Karpas-422 (cell line): ENCODE data around the gene TOP1. TPM values are rescaled to one million over a fixed set of nuclear protein-coding genes. Genes with fewer than 3 reads are reported as not detected.

Experiments
- DNase-seq: peaks from one replicate; pipeline ENCODE4 v3.0.0-alpha.2; 2015
- H2AFZ ChIP-seq: fragments of 200-600 bp; sonication (generic); 2 replicates; pipeline ENCODE4 v1.6.1; 2014; ENCODE audit warnings: antibody characterized with exemption, low read length, mixed read lengths
- H3K27ac ChIP-seq: fragments of 200-600 bp; sonication (generic); 2 replicates; pipeline ENCODE4 v1.5.1; 2014; ENCODE audit warnings: mild to moderate bottlenecking, low read length, moderate library complexity
- H3K27me3 ChIP-seq: fragments of 200-600 bp; sonication (generic); 2 replicates; pipeline ENCODE4 v1.6.1; 2014; ENCODE audit warnings: low read length, mixed read lengths
- H3K36me3 ChIP-seq: fragments of 200-600 bp; sonication (generic); 2 replicates; pipeline ENCODE4 v1.6.1; 2014; ENCODE audit warnings: low read length, mixed read lengths; ENCODE audit not compliant: insufficient read depth
- H3K4me1 ChIP-seq: fragments of 200-600 bp; sonication (generic); 2 replicates; pipeline ENCODE4 v1.6.1; 2014; ENCODE audit warnings: mild to moderate bottlenecking, low read length, mixed read lengths
- H3K4me2 ChIP-seq: fragments of 200-600 bp; sonication (generic); 2 replicates; pipeline ENCODE4 v1.6.1; 2014; ENCODE audit warnings: low read length, low read depth, mild to moderate bottlenecking; ENCODE audit not compliant: poor library complexity, severe bottlenecking
- H3K4me3 ChIP-seq: fragments of 200-600 bp; sonication (generic); 2 replicates; pipeline ENCODE4 v1.5.1; 2014; ENCODE audit warnings: mild to moderate bottlenecking, antibody characterized with exemption, low read length, mixed read lengths
- H3K79me2 ChIP-seq: fragments of 200-600 bp; sonication (generic); 2 replicates; pipeline ENCODE4 v1.6.1; 2014; ENCODE audit warnings: mild to moderate bottlenecking, low read length, mixed read lengths
- H3K9ac ChIP-seq: fragments of 200-600 bp; sonication (generic); 2 replicates; pipeline ENCODE4 v1.6.0; 2014; ENCODE audit warnings: low read length
- H3K9me2 ChIP-seq: fragments of 200-600 bp; sonication (generic), shearing (Covaris generic); replicated peaks from 2 replicates; pipeline ENCODE4 v1.6.0; 2014; ENCODE audit warnings: mild to moderate bottlenecking, low read length, moderate library complexity; ENCODE audit not compliant: insufficient read depth
- H3K9me3 ChIP-seq: fragments of 300-700, 200-600 bp; sonication (generic); 2 replicates; pipeline ENCODE4 v1.6.1; 2014; ENCODE audit warnings: low read length, mixed read lengths
- H4K20me1 ChIP-seq: fragments of 200-600 bp; sonication (generic); 2 replicates; pipeline ENCODE4 v1.6.1; 2014; ENCODE audit warnings: mild to moderate bottlenecking, antibody characterized with exemption, low read length, low read depth; ENCODE audit not compliant: insufficient read depth
- total RNA-seq: library from RNA; depleted of rRNA; stranded (reverse); fragments of >200 nt; shearing (Covaris generic); gene quantifications from 2 replicates; pipeline ENCODE4 v1.2.3, GENCODE V29; 2014; ENCODE audit warnings: low replicate concordance

The TOP1 gene
- total RNA-seq, 1 experiment from 2014 or later = 101 TPM

GRCh38 chr20:41151134-41151869 lies 122.7 kb downstream of the TOP1 start:
- H3K27ac ChIP-seq = no peak overlapping the region
- H3K4me3 ChIP-seq = no peak overlapping the region
- H3K9ac ChIP-seq = no peak overlapping the region
- H4K20me1 ChIP-seq = peaks cover 29% of the 10 kb centered on the region
- no peaks in the 10 kb centered on the region for H3K9me3 ChIP-seq
- no peaks in the 10 kb centered on the region for H3K36me3 ChIP-seq
- H3K4me2 ChIP-seq = no peak overlapping the region
- H3K4me1 ChIP-seq = peaks cover 7% of the 10 kb centered on the region
- peaks cover 98% of the 10 kb centered on the region for H3K79me2 ChIP-seq
- H3K9me2 ChIP-seq = no peaks in the 10 kb centered on the region
- no peak for DNase-seq
- H2AFZ ChIP-seq = no peak overlapping the region
- no peaks in the 10 kb centered on the region for H3K27me3 ChIP-seq

GRCh38 chr20:41152108-41152757 lies 123.6 kb downstream of the TOP1 start:
- Histone ChIP-seq H4K20me1 (peaks cover 25% of the 10 kb centered on the region), H3K9ac (no peak overlapping the region), H3K4me2 (no peak overlapping the region), H3K9me3 (no peaks in the 10 kb centered on the region), H3K27ac (no peak overlapping the region), H3K36me3 (no peaks in the 10 kb centered on the region), H3K4me3 (no peak overlapping the region), H3K4me1 (peaks cover 14% of the 10 kb centered on the region), H2AFZ (no peak overlapping the region), H3K79me2 (peaks cover 98% of the 10 kb centered on the region), H3K9me2 (no peaks in the 10 kb centered on the region), H3K27me3 (no peaks in the 10 kb centered on the region)
- DNase-seq = no peak

- no peak overlapping the region for H3K27ac ChIP-seq
These were observed 126.0 kb downstream of the TOP1 start for GRCh38 chr20:41154436-41155176.

GRCh38 chr20:41155261-41155660 lies 126.6 kb downstream of the TOP1 start:
- Histone ChIP-seq H3K27ac (no peak overlapping the region), H3K36me3 (no peaks in the 10 kb centered on the region), H3K27me3 (no peaks in the 10 kb centered on the region), H3K4me1 (peaks cover 14% of the 10 kb centered on the region), H3K79me2 (peaks cover 86% of the 10 kb centered on the region), H4K20me1 (peaks cover 25% of the 10 kb centered on the region), H2AFZ (no peak overlapping the region), H3K4me3 (no peak overlapping the region), H3K9me2 (no peaks in the 10 kb centered on the region), H3K9me3 (no peaks in the 10 kb centered on the region), H3K4me2 (no peak overlapping the region), H3K9ac (no peak overlapping the region)
- no peak for DNase-seq

More at GRCh38 chr20:41154436-41155176, 126.0 kb downstream of the TOP1 start:
- peaks cover 14% of the 10 kb centered on the region for H3K4me1 ChIP-seq
- no peak overlapping the region for H2AFZ ChIP-seq
- H3K79me2 ChIP-seq = peaks cover 92% of the 10 kb centered on the region
- H3K9ac ChIP-seq = no peak overlapping the region
- no peaks in the 10 kb centered on the region for H3K36me3 ChIP-seq
- H3K9me2 ChIP-seq = no peaks in the 10 kb centered on the region
- no peaks in the 10 kb centered on the region for H3K9me3 ChIP-seq
- DNase-seq = no peak
- H4K20me1 ChIP-seq = peaks cover 25% of the 10 kb centered on the region
- H3K4me2 ChIP-seq = no peak overlapping the region
- no peak overlapping the region for H3K4me3 ChIP-seq
- H3K27me3 ChIP-seq = no peaks in the 10 kb centered on the region

GRCh38 chr20:41158082-41158625 lies 129.5 kb downstream of the TOP1 start:
- no peaks in the 10 kb centered on the region for H3K36me3 ChIP-seq
- no peak overlapping the region for H2AFZ ChIP-seq
- no peaks in the 10 kb centered on the region for H3K9me3 ChIP-seq
- no peak overlapping the region for H3K4me3 ChIP-seq
- H3K79me2 ChIP-seq = peaks cover 57% of the 10 kb centered on the region
- no peak overlapping the region for H3K27ac ChIP-seq
- peaks cover 11% of the 10 kb centered on the region for H4K20me1 ChIP-seq
- H3K9ac ChIP-seq = no peak overlapping the region
- peaks cover 14% of the 10 kb centered on the region for H3K4me1 ChIP-seq
- DNase-seq = no peak
- H3K9me2 ChIP-seq = no peaks in the 10 kb centered on the region
- no peaks in the 10 kb centered on the region for H3K27me3 ChIP-seq
- no peak overlapping the region for H3K4me2 ChIP-seq

- H3K4me2 ChIP-seq = no peak overlapping the region
- peaks cover 9% of the 10 kb centered on the region; the same call in 1 of the 2 replicates for H3K4me1 ChIP-seq
- H3K27me3 ChIP-seq = no peaks in the 10 kb centered on the region
- no peak overlapping the region for H3K27ac ChIP-seq
- no peak overlapping the region for H2AFZ ChIP-seq
- H4K20me1 ChIP-seq = peaks cover 10% of the 10 kb centered on the region
- no peaks in the 10 kb centered on the region for H3K9me3 ChIP-seq
- no peaks in the 10 kb centered on the region for H3K9me2 ChIP-seq
- H3K4me3 ChIP-seq = no peak overlapping the region
- DNase-seq = no peak
- H3K36me3 ChIP-seq = peaks cover 2% of the 10 kb centered on the region
- no peak overlapping the region for H3K9ac ChIP-seq
- peaks cover 43% of the 10 kb centered on the region for H3K79me2 ChIP-seq
These were observed 130.9 kb downstream of the TOP1 start for GRCh38 chr20:41159547-41159946.

- H3K4me1 ChIP-seq = peaks cover 8% of the 10 kb centered on the region; the same call in 1 of the 2 replicates
- no peak overlapping the region for H2AFZ ChIP-seq
- no peaks in the 10 kb centered on the region for H3K27me3 ChIP-seq
- peaks cover 32% of the 10 kb centered on the region for H3K79me2 ChIP-seq
- peaks cover 7% of the 10 kb centered on the region for H4K20me1 ChIP-seq
- no peak overlapping the region for H3K27ac ChIP-seq
- peaks cover 8% of the 10 kb centered on the region for H3K36me3 ChIP-seq
- H3K4me3 ChIP-seq = no peak overlapping the region
- H3K4me2 ChIP-seq = no peak overlapping the region
- H3K9ac ChIP-seq = no peak overlapping the region
- H3K9me3 ChIP-seq = no peaks in the 10 kb centered on the region
- no peaks in the 10 kb centered on the region for H3K9me2 ChIP-seq
- DNase-seq = no peak
These were observed 132.1 kb downstream of the TOP1 start for GRCh38 chr20:41160686-41161085.

GRCh38 chr20:41161886-41162285 lies 133.3 kb downstream of the TOP1 start:
- Histone ChIP-seq H3K4me1 (peaks cover 2% of the 10 kb centered on the region; the same call in 1 of the 2 replicates), H3K79me2 (peaks cover 20% of the 10 kb centered on the region), H3K9me2 (no peaks in the 10 kb centered on the region), H2AFZ (no peak overlapping the region), H3K4me2 (no peak overlapping the region), H3K9ac (no peak overlapping the region), H4K20me1 (no peaks in the 10 kb centered on the region; the same call in 1 of the 2 replicates), H3K27ac (no peak overlapping the region), H3K9me3 (no peaks in the 10 kb centered on the region), H3K4me3 (no peak overlapping the region), H3K36me3 (peaks cover 8% of the 10 kb centered on the region), H3K27me3 (no peaks in the 10 kb centered on the region)
- no peak for DNase-seq
